ENCODE measurements around the gene NLRC3. TPM values are rescaled to one million over a fixed set of nuclear protein-coding genes. Genes with fewer than 3 reads are reported as not detected.

NLRC3 gene
- total RNA-seq, 1 experiment from 2014 or later: not detected

DNA sequence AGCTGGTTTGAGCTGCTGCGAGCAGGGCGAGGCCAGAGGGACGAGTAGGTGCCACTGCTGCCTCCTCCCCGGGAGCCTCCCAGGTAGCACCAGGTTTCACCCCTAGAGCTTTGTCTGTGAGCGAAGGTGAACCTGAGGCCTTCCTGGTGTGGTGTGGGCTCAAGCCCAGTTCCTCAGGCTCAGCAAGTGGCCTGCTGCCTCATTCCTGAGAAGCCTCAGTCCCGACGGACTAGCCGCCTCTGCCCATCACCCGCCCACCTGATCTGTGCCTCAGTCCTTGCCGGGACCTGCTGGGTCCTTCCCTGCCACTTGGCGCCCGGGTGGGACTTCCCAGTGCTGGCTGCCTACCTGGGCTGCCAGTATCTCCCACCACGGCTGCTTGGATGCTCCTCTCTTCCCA lies 1.7 kb downstream of the NLRC3 start:
- DNase-seq: no peak
- Histone ChIP-seq H3K27me3 (replicated peaks; ENCODE audit: control insufficient read depth, insufficient read depth, low read length) (no peaks in the 10 kb centered on the region), H3K9me3 (peaks cover 4% of the 10 kb centered on the region), H3K4me1 (no peaks in the 10 kb centered on the region), H3K36me3 (ENCODE audit: control insufficient read depth, insufficient read depth, low read length) (no peaks in the 10 kb centered on the region), H3K4me3 (ENCODE audit: low read depth, low read length) (no peak overlapping the region)
- Mint-ChIP-seq H3K9me3 (ENCODE audit: unreplicated experiment) (peaks cover 2% of the 10 kb centered on the region), H3K4me1 (ENCODE audit: low read depth, unreplicated experiment) (no peaks in the 10 kb centered on the region), H3K27me3 (ENCODE audit: insufficient read depth, unreplicated experiment) (no peaks in the 10 kb centered on the region), H3K4me3 (ENCODE audit: unreplicated experiment) (no peak overlapping the region), H3K36me3 (ENCODE audit: insufficient read depth, unreplicated experiment) (peaks cover 6% of the 10 kb centered on the region), H3K27ac (ENCODE audit: unreplicated experiment) (no peak overlapping the region)
- BruUV-seq (replicated peaks): no TSS peak
- ChIA-PET CTCF (no interaction called here), POLR2A (no interaction called here)
- intact Hi-C loops (cut with micrococcal nuclease; ENCODE audit: unreplicated experiment): no loop called here
- TF ChIP-seq, protein P1, sequence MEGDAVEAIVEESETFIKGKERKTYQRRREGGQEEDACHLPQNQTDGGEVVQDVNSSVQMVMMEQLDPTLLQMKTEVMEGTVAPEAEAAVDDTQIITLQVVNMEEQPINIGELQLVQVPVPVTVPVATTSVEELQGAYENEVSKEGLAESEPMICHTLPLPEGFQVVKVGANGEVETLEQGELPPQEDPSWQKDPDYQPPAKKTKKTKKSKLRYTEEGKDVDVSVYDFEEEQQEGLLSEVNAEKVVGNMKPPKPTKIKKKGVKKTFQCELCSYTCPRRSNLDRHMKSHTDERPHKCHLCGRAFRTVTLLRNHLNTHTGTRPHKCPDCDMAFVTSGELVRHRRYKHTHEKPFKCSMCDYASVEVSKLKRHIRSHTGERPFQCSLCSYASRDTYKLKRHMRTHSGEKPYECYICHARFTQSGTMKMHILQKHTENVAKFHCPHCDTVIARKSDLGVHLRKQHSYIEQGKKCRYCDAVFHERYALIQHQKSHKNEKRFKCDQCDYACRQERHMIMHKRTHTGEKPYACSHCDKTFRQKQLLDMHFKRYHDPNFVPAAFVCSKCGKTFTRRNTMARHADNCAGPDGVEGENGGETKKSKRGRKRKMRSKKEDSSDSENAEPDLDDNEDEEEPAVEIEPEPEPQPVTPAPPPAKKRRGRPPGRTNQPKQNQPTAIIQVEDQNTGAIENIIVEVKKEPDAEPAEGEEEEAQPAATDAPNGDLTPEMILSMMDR (IDR thresholded peaks at IDR 0.05; ENCODE audit: insufficient read depth in 1 of 2, low read depth in 1 of 2, low read length in 1 of 2, severe bottlenecking in 1 of 2, unreplicated experiment in 1 of 2): no peak

DNA sequence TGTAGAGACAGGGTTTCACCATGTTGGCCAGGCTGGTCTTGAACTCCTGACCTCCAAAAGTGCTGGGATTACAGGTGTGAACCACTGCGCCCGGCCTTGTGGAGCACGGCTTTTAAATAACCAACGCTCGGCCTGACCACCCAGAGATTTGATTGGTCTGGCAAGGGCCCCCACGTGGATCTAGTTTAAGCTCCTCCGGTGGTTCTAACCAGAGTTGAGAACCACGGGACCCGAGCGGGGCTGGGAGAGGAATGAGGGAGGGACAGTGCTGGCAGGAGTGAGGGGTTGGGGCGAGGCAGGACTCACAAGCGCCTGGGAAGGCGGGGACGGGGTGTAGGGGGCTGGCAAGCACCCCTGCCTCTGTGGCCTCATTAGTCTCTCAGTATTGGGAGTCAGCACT lies 3.0 kb downstream of the NLRC3 start:
- Mint-ChIP-seq H3K27ac (ENCODE audit: unreplicated experiment) (no peak overlapping the region), H3K9me3 (ENCODE audit: unreplicated experiment) (peaks cover 8% of the 10 kb centered on the region), H3K27me3 (ENCODE audit: insufficient read depth, unreplicated experiment) (no peaks in the 10 kb centered on the region), H3K4me1 (ENCODE audit: low read depth, unreplicated experiment) (no peaks in the 10 kb centered on the region), H3K4me3 (ENCODE audit: unreplicated experiment) (no peak overlapping the region), H3K36me3 (ENCODE audit: insufficient read depth, unreplicated experiment) (peaks cover 6% of the 10 kb centered on the region)
- Histone ChIP-seq H3K9me3 (peaks cover 4% of the 10 kb centered on the region), H3K4me3 (ENCODE audit: low read depth, low read length) (no peak overlapping the region), H3K4me1 (no peaks in the 10 kb centered on the region), H3K36me3 (ENCODE audit: control insufficient read depth, insufficient read depth, low read length) (no peaks in the 10 kb centered on the region), H3K27me3 (replicated peaks; ENCODE audit: control insufficient read depth, insufficient read depth, low read length) (no peaks in the 10 kb centered on the region)
- ChIA-PET POLR2A (no interaction called here), CTCF (interaction anchor here (0.6 kb wide), 1 partner anchor 103 kb away, joined by 3 read pairs; no protein-coding TSS in a partner anchor)
- no TSS peak for BruUV-seq (replicated peaks)
- DNase-seq: no peak
- intact Hi-C loops (cut with micrococcal nuclease; ENCODE audit: unreplicated experiment): no loop called here
- TF ChIP-seq, protein P1 (IDR thresholded peaks at IDR 0.05; ENCODE audit: insufficient read depth in 1 of 2, low read depth in 1 of 2, low read length in 1 of 2, severe bottlenecking in 1 of 2, unreplicated experiment in 1 of 2): no peak

DNA sequence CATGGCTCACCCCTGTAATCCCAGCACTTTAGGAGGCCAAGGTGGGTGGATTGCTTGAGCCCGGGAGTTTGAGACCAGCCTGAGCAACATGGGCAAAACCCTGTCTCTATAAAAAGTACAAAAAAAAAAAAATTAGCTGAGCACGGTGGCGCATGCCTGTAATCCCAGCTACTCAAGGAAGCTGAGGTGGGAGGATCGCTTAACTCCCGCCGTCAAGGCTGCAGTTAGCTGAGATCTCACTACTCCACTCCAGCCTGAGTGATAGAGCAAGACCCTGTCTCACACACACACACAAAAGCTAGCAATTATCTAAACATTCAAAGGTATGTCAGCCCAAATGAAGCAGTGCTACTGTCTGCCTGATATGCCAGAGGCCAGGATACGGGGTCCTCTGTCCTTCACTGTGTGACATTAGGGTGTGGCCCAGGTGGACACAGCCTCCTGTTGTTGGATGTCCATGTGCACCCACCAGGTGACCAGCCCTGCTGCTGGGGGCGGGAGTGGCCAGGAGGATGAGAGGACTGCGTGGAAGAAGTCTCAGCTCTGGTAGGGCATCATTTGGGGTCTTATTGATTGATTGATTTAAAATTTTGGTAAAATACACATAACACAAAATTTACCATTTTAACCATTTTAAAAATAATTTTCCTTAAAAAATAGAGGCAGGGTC lies 3.9 kb downstream of the NLRC3 start:
- H3K9me3 Mint-ChIP-seq (ENCODE audit: unreplicated experiment): peaks cover 8% of the 10 kb centered on the region
- CTCF ChIA-PET: no interaction called here

More for the DNA sequence above, 3.9 kb downstream of the NLRC3 start:
- no peaks in the 10 kb centered on the region for H3K4me1 ChIP-seq
- no peak for DNase-seq
- no peaks in the 10 kb centered on the region for H3K27me3 Mint-ChIP-seq (ENCODE audit: insufficient read depth, unreplicated experiment)
- H3K36me3 Mint-ChIP-seq (ENCODE audit: insufficient read depth, unreplicated experiment): peaks cover 6% of the 10 kb centered on the region
- H3K4me3 ChIP-seq (ENCODE audit: low read depth, low read length): no peak overlapping the region
- peaks cover 4% of the 10 kb centered on the region for H3K9me3 ChIP-seq
- H3K4me3 Mint-ChIP-seq (ENCODE audit: unreplicated experiment): no peak overlapping the region
- POLR2A ChIA-PET: no interaction called here
- BruUV-seq (replicated peaks): no TSS peak
- no peaks in the 10 kb centered on the region for H3K27me3 ChIP-seq (replicated peaks; ENCODE audit: control insufficient read depth, insufficient read depth, low read length)
- no peaks in the 10 kb centered on the region for H3K4me1 Mint-ChIP-seq (ENCODE audit: low read depth, unreplicated experiment)
- H3K36me3 ChIP-seq (ENCODE audit: control insufficient read depth, insufficient read depth, low read length): no peaks in the 10 kb centered on the region
- TF ChIP-seq, protein P1 (IDR thresholded peaks at IDR 0.05; ENCODE audit: insufficient read depth in 1 of 2, low read depth in 1 of 2, low read length in 1 of 2, severe bottlenecking in 1 of 2, unreplicated experiment in 1 of 2): no peak
- no peak overlapping the region for H3K27ac Mint-ChIP-seq (ENCODE audit: unreplicated experiment)
- intact Hi-C loops (cut with micrococcal nuclease; ENCODE audit: unreplicated experiment): no loop called here

Measured in Caco-2 (cell line).